ENCODE data around the gene MRPS18A.
"Not testable (repeated sequence)": the region's sequence is repeated elsewhere in the genome, so short reads cannot be mapped to it uniquely, and the experiment has no call there.

The MRPS18A gene

GRCh38 chr6:43639984-43640800 is 47.4 kb downstream of the MRPS18A start:
- H3K4me1 ChIP-seq (ENCODE audit: control insufficient read depth in 1 of 2, insufficient read depth in 1 of 2, low read depth in 1 of 2, low read length in 1 of 2): peaks cover 25 to 26% of the 10 kb centered on the region in 2 experiments
- H3K36me3 ChIP-seq: peaks cover 49% of the 10 kb centered on the region
- no peak overlapping the region for H3K4me3 ChIP-seq (ENCODE audit: low read depth in 1 of 2, low read length in 1 of 2)
- no peaks in the 10 kb centered on the region for H3K27me3 ChIP-seq
- H3K9me3 ChIP-seq: no peaks in the 10 kb centered on the region
- H3K27ac ChIP-seq: no peak overlapping the region
- no peak for TF ChIP-seq CTCF (IDR thresholded peaks at IDR 0.05)

- H3K4me3 ChIP-seq (ENCODE audit: low read depth in 1 of 2, low read length in 1 of 2): peak overlapping the region; percentile 85 to 87
- peaks cover 20 to 23% of the 10 kb centered on the region in 2 experiments for H3K4me1 ChIP-seq (ENCODE audit: control insufficient read depth in 1 of 2, insufficient read depth in 1 of 2, low read depth in 1 of 2, low read length in 1 of 2)
- peak overlapping the region; percentile 82 for H3K27ac ChIP-seq
- TF ChIP-seq CTCF (IDR thresholded peaks at IDR 0.05): no peak
- H3K36me3 ChIP-seq: peaks cover 36% of the 10 kb centered on the region
- no peaks in the 10 kb centered on the region for H3K9me3 ChIP-seq
- no peaks in the 10 kb centered on the region for H3K27me3 ChIP-seq
Measured at GRCh38 chr6:43636308-43636659, 51.3 kb downstream of the MRPS18A start.

GRCh38 chr6:43635387-43636307 is 51.9 kb downstream of the MRPS18A start, which contains the start of gene MAD2L1BP:
Gene MAD2L1BP (plus strand): TSS chr6:43635840. CDS start chr6:43635876, 36 bp downstream.
- no peak for TF ChIP-seq CTCF (IDR thresholded peaks at IDR 0.05)
- Histone ChIP-seq H3K9me3 (no peaks in the 10 kb centered on the region), H3K4me1 (ENCODE audit: control insufficient read depth in 1 of 2, insufficient read depth in 1 of 2, low read depth in 1 of 2, low read length in 1 of 2) (peaks cover 22 to 23% of the 10 kb centered on the region in 2 experiments)

GRCh38 chr6:43634702-43635303 is 52.8 kb downstream of the MRPS18A start:
- H3K9me3 ChIP-seq: no peaks in the 10 kb centered on the region
- H3K27me3 ChIP-seq: no peaks in the 10 kb centered on the region
- peak overlapping the region in 1 of 2 experiments; percentile 87 for H3K4me3 ChIP-seq (ENCODE audit: low read depth in 1 of 2, low read length in 1 of 2)
- peaks cover 29 to 30% of the 10 kb centered on the region in 2 experiments for H3K4me1 ChIP-seq (ENCODE audit: control insufficient read depth in 1 of 2, insufficient read depth in 1 of 2, low read depth in 1 of 2, low read length in 1 of 2)
- H3K36me3 ChIP-seq: peaks cover 24% of the 10 kb centered on the region
- TF ChIP-seq CTCF (IDR thresholded peaks at IDR 0.05): no peak
- H3K27ac ChIP-seq: peak overlapping the region; percentile 82

More at GRCh38 chr6:43635387-43636307, 51.9 kb downstream of the MRPS18A start, which contains the start of gene MAD2L1BP:
- Histone ChIP-seq H3K36me3 (peaks cover 32% of the 10 kb centered on the region), H3K27ac (peak within 1 kb of the TSS; percentile 82), H3K27me3 (no peaks in the 10 kb centered on the region), H3K4me3 (ENCODE audit: low read depth in 1 of 2, low read length in 1 of 2) (peak within 1 kb of the TSS; percentile 85 to 87)

GRCh38 chr6:43633002-43633401 is 54.6 kb downstream of the MRPS18A start:
- H3K27me3 ChIP-seq; H3K4me3 ChIP-seq (ENCODE audit: low read depth in 1 of 2, low read length in 1 of 2); H3K27ac ChIP-seq; H3K36me3 ChIP-seq; H3K9me3 ChIP-seq: not testable (repeated sequence)
- H3K4me1 ChIP-seq (ENCODE audit: control insufficient read depth in 1 of 2, insufficient read depth in 1 of 2, low read depth in 1 of 2, low read length in 1 of 2): peaks cover 41 to 42% of the 10 kb centered on the region in 2 experiments
